Parathyroid adenoma (tissue), 2 donors: ENCODE results near the gene C17orf113.
A peak's percentile ranks its signal among the peaks of the same experiment; 100 is the strongest.

Experiments
- H2AFZ ChIP-seq: fragments of 300-600 bp; sonication (generic); one replicate; pipeline ENCODE4 v1.7.0; 2017; ENCODE audit warnings: antibody characterized with exemption, mild to moderate bottlenecking
- H3K27ac ChIP-seq: fragments of 300-600 bp; sonication (generic); one replicate; pipeline ENCODE4 v1.7.0; 2017
- H3K27me3 ChIP-seq: fragments of 300-600 bp; sonication (generic); one replicate; pipeline ENCODE4 v1.7.0; 2017; ENCODE audit warnings: low read length; ENCODE audit not compliant: control insufficient read depth, insufficient read depth
- H3K36me3 ChIP-seq: fragments of 300-600 bp; sonication (generic); one replicate; pipeline ENCODE4 v1.7.0; 2017; ENCODE audit warnings: low read length; ENCODE audit not compliant: control insufficient read depth, insufficient read depth
- H3K4me1 ChIP-seq: fragments of 300-600 bp; sonication (generic); one replicate; pipeline ENCODE4 v1.7.0; 2017; ENCODE audit warnings: control low read depth
- H3K4me2 ChIP-seq: fragments of 300-600 bp; sonication (generic); one replicate; pipeline ENCODE4 v1.7.0; 2017; ENCODE audit warnings: low read length
- H3K4me3 ChIP-seq: fragments of 300-600 bp; sonication (generic); one replicate; pipeline ENCODE4 v1.7.0; 2017; ENCODE audit warnings: low read depth, low read length
- H3K79me2 ChIP-seq: fragments of 300-600 bp; sonication (generic); one replicate; pipeline ENCODE4 v1.7.0; 2017; ENCODE audit warnings: control low read depth
- H3K9ac ChIP-seq: fragments of 300-600 bp; sonication (generic); one replicate; pipeline ENCODE4 v1.7.0; 2017; ENCODE audit warnings: mild to moderate bottlenecking
- H3K9me3 ChIP-seq: fragments of 300-600 bp; sonication (generic); one replicate; pipeline ENCODE4 v1.7.0; 2017; ENCODE audit warnings: low read length; ENCODE audit not compliant: control insufficient read depth
- CTCF ChIP-seq: fragments of 300-600 bp; sonication (generic); IDR thresholded peaks from one replicate; pipeline ENCODE4 v1.7.0; 2017; ENCODE audit warnings: antibody characterized with exemption, mild to moderate bottlenecking
- donor health status: primary hyperparathyroidism.

Gene C17orf113

GRCh38 chr17:42050393-42051012 lies at the start of gene C17orf113:
TSS of gene C17orf113 (minus strand) at chr17:42050601. CDS start at chr17:42043376, 7,225 bp downstream.
- peak; percentile 17 for TF ChIP-seq CTCF
- no peaks in the 10 kb centered on the region for H3K36me3 ChIP-seq
- H3K9ac ChIP-seq: peak within 1 kb of the TSS; percentile 7
- no peaks in the 10 kb centered on the region for H3K79me2 ChIP-seq
- peak within 1 kb of the TSS; percentile 39 for H3K27ac ChIP-seq
- no peaks in the 10 kb centered on the region for H3K27me3 ChIP-seq
- no peaks in the 10 kb centered on the region for H3K9me3 ChIP-seq
- peak within 1 kb of the TSS; percentile 100 for H2AFZ ChIP-seq
- H3K4me1 ChIP-seq: peaks cover 4% of the 10 kb centered on the region
- H3K4me2 ChIP-seq: peak within 1 kb of the TSS; percentile 91
- peak within 1 kb of the TSS; percentile 64 for H3K4me3 ChIP-seq

DNA sequence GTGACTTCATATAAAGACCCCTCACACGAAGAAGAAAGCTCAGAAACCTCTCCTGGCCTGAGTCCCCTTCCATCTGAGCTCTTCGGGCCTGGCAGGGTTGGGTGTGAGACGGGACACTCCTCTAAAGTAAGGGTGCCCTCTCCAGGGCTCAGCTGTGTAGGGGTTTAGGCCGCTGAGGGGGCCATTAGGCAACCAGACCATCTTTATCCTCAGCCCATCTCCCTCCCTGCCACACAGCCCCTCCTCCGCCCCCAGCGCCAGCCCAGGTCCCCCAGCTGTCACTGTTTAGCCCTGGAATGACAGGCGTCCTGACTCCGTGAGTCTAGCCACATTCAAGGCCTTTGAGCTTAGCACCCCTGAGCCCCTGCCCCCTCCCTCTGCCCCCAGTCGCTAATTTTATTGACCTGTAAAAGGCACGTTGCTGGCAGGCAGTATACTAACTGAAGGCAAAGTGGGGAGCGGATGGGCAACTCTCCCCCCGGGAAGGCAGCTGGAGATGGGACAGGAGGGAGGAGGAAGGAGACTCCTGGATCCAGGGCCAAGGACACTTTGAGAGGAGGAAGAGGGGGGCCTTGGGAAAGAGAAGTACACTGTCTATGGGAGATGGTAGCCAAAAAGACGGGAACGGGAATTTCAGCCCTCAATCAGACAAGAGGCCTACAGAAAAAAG lies 48.5 kb upstream of the C17orf113 start:
- no peaks in the 10 kb centered on the region for H3K9me3 ChIP-seq
- no peak for TF ChIP-seq CTCF

DNA sequence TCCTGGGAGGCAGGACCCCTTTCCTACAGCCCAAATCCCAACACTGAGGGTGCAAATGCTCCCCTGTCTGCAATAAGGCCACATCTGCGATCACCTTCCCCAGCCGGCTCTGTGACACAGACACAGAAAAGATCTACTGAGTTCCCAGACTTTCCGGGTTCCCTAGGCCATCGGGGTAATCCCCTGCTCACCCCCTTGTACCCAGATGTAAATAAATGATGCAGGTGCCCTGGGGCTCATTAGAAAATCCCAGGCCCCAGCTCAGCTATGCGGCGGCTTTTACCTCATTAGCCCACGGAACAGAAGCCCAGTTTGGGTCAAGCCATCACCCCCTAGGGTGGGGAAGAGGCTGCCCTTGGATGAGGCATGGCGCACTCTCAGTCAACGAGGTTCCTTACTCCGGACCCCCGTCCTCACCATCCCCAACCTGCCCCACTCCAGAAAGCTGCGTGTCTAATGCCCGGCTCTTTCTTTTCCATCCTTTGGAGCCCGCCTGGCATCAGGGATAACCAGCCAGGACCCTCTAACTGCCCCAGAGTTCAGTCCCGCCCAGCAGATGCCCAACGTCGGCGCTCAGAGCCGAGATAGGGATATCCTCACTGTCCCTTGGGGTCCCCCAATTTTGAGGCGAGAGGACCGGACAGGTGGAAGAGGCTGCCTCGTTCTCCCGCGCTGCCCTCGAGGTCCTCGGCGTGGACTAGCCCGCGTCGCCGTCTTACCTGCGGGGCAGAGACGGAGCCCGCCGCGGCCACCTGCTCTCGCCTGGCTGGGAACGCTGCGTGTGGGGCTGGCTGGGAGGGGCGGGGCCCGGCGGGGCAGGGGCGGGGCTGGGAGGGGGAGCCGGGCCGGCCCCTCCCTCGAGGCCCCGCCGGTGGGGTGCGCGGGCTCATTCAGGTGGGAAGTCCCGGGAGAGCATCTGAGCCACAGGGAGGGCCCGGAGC lies 47.6 kb upstream of the C17orf113 start, which contains the start of gene ZNF385C:
ZNF385C (minus strand) TSS at position 783 of the 941 bp plus-strand sequence. CDS start 35,417 bp downstream, outside the sequence.
- H3K27ac ChIP-seq: no peak within 1 kb of the TSS
- no peaks in the 10 kb centered on the region for H3K27me3 ChIP-seq
- no peaks in the 10 kb centered on the region for H3K79me2 ChIP-seq
- TF ChIP-seq CTCF: no peak
- H3K36me3 ChIP-seq: no peaks in the 10 kb centered on the region
- peaks cover 3% of the 10 kb centered on the region for H3K4me1 ChIP-seq
- no peak within 1 kb of the TSS for H3K4me3 ChIP-seq
- H3K9ac ChIP-seq: no peak within 1 kb of the TSS
- H3K9me3 ChIP-seq: no peaks in the 10 kb centered on the region
- H3K4me2 ChIP-seq: no peak within 1 kb of the TSS
- peak within 1 kb of the TSS; percentile 76 for H2AFZ ChIP-seq

More for the DNA sequence above, 48.5 kb upstream of the C17orf113 start:
- Histone ChIP-seq H3K9ac (no peak overlapping the region), H3K27ac (no peak overlapping the region), H3K27me3 (no peaks in the 10 kb centered on the region), H3K4me1 (peaks cover 3% of the 10 kb centered on the region), H3K4me2 (no peak overlapping the region), H3K79me2 (no peaks in the 10 kb centered on the region), H3K4me3 (no peak overlapping the region), H3K36me3 (no peaks in the 10 kb centered on the region), H2AFZ (no peak overlapping the region)

DNA sequence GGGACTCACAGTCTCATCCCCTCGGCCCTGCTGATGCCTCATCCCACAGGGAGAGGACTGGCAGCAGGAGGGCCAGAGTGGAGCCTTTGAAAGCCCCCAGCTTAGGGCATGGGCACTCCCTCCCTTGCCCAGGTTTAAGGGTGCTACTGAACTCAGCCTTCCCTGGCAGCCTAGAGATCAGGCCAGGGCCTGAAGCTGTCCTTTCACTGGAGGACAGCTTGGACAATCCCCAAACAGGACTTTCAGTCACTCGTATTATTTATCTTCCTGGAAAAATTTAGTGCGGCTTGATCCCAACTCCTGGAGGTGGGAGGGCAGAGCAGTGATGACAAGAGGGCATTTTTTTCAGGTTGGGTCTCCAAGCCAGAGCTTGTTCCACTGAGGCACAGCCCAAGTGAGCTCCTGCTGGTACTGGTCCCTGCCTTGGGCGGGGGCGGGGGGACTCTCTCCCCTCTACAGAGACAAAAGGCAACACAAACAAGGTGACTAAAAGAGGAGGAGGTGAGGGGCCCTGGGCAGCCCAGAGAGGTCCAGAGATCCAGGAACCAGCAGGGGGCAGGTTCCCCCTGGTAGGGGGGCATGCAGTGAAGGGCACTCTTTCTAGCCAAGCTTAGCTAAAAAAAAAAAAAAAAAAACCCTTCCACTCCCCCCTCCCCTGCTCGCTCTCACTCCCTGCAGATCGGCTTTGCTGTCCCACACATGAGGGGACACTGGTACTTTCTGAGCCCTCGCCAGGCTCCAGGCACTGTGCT lies 46.1 kb upstream of the C17orf113 start:
- H3K4me1 ChIP-seq: peaks cover 3% of the 10 kb centered on the region
- no peak overlapping the region for H3K27ac ChIP-seq
- H3K9ac ChIP-seq: no peak overlapping the region
- no peaks in the 10 kb centered on the region for H3K27me3 ChIP-seq
- no peak overlapping the region for H2AFZ ChIP-seq
- H3K4me3 ChIP-seq: no peak overlapping the region
- H3K36me3 ChIP-seq: no peaks in the 10 kb centered on the region
- no peak for TF ChIP-seq CTCF
- no peak overlapping the region for H3K4me2 ChIP-seq
- no peaks in the 10 kb centered on the region for H3K9me3 ChIP-seq
- H3K79me2 ChIP-seq: no peaks in the 10 kb centered on the region
